Bone marrow (tissue), 2 donors: Measurements from ENCODE around the gene RTN4IP1.

Experiments
- DNase-seq, 2 donors: peaks; one replicate each; lab custom pipeline; 2025; lab: John Stamatoyannopoulos, UW

Gene RTN4IP1

GRCh38 chr6:106522562-106523250 is 106.6 kb downstream of the RTN4IP1 start:
- no peak for DNase-seq
